ENCODE measurements around the gene PUS10.
"Not testable (repeated sequence)": the region's sequence is repeated elsewhere in the genome, so short reads cannot be mapped to it uniquely, and the experiment has no call there.

PUS10 gene

GRCh38 chr2:60906395-60906794 is 111.7 kb downstream of the PUS10 start:
- POLR2A ChIA-PET: no interaction called here
- H3K4me3 ChIP-seq (ENCODE audit: low read depth, low read length): no peak overlapping the region
- DNase-seq (ENCODE audit: low read depth, low spot score): no peak
- CTCF ChIA-PET: no interaction called here
- no peak for TF ChIP-seq CTCF (IDR thresholded peaks at IDR 0.05; ENCODE audit: insufficient read depth, low read length, missing control alignments)

- POLR2A ChIA-PET; H3K4me3 ChIP-seq (ENCODE audit: low read depth, low read length); CTCF ChIA-PET; DNase-seq (ENCODE audit: low read depth, low spot score): not testable (repeated sequence)
Measured at GRCh38 chr2:60905867-60906266, 112.2 kb downstream of the PUS10 start.

GRCh38 chr2:60901296-60901695 is 116.8 kb downstream of the PUS10 start:
- DNase-seq (ENCODE audit: low read depth, low spot score); POLR2A ChIA-PET; H3K4me3 ChIP-seq (ENCODE audit: low read depth, low read length); CTCF ChIA-PET: not testable (repeated sequence)

GRCh38 chr2:60899892-60900249 is 118.2 kb downstream of the PUS10 start:
- DNase-seq (ENCODE audit: low read depth, low spot score): no peak
- ChIA-PET POLR2A (no interaction called here), CTCF (no interaction called here)
- H3K4me3 ChIP-seq (ENCODE audit: low read depth, low read length): no peak overlapping the region
- no peak for TF ChIP-seq CTCF (IDR thresholded peaks at IDR 0.05; ENCODE audit: insufficient read depth, low read length, missing control alignments)

GRCh38 chr2:60899230-60899891 is 118.7 kb downstream of the PUS10 start:
- DNase-seq (ENCODE audit: low read depth, low spot score): no peak
- TF ChIP-seq CTCF (IDR thresholded peaks at IDR 0.05; ENCODE audit: insufficient read depth, low read length, missing control alignments): no peak
- ChIA-PET POLR2A (no interaction called here), CTCF (no interaction called here)
- no peak overlapping the region for H3K4me3 ChIP-seq (ENCODE audit: low read depth, low read length)

- ChIA-PET POLR2A (no interaction called here), CTCF (no interaction called here)
- H3K4me3 ChIP-seq (ENCODE audit: low read depth, low read length): no peak overlapping the region
- no peak for DNase-seq (ENCODE audit: low read depth, low spot score)
- no peak for TF ChIP-seq CTCF (IDR thresholded peaks at IDR 0.05; ENCODE audit: insufficient read depth, low read length, missing control alignments)
Measured at GRCh38 chr2:60898567-60898966, 119.5 kb downstream of the PUS10 start.
